Mesenchymal stem cell (in vitro differentiated cells and primary cell): ENCODE data around the gene MSMB. TPM values are rescaled to one million over a fixed set of nuclear protein-coding genes. Genes with fewer than 3 reads are reported as not detected.

ENCODE experiments used
- small RNA-seq: library from polyadenylated mRNA; stranded (forward); fragments of <200 nt; extraction: miRNeasy Mini kit (QIAGEN cat#:217004); gene quantifications from one replicate; pipeline ENCODE3, GENCODE V24; 2013; ENCODE audit warnings: low read depth

MSMB gene

Small RNA genes lying within 50 kb of the gene (small RNA-seq; reads per million reads assigned to genes)
- not detected for gene SNORA74C-1
